Lower leg skin (tissue), 4 donors: ENCODE data around the gene TNIK. TPM values are rescaled to one million over a fixed set of nuclear protein-coding genes. Genes with fewer than 3 reads are reported as not detected.

ENCODE experiments used
- DNase-seq, 2 donors: peaks; one replicate each; pipeline ENCODE4 v3.0.0-alpha.2; 2019; ENCODE audit warnings: low spot score in 2 of 2
- H3K4me3 ChIP-seq: fragments of 200-600 bp; sonication (generic); 2 replicates; pipeline ENCODE4 v1.5.1; 2017; ENCODE audit warnings: mild to moderate bottlenecking, low read depth; ENCODE audit not compliant: poor library complexity, severe bottlenecking
- CTCF ChIP-seq, 3 donors: fragments of 450-650 bp; IDR thresholded peaks; one replicate each; pipeline ENCODE4 v1.5.1; 2016; ENCODE audit warnings: antibody characterized with exemption in 3 of 3, mild to moderate bottlenecking in 3 of 3, moderate library complexity in 2 of 3
- POLR2A ChIP-seq, 2 donors: fragments of 450-650 bp; IDR thresholded peaks; one replicate each; pipeline ENCODE4 v1.6.1; 2016 to 2017; ENCODE audit warnings: antibody characterized with exemption in 2 of 2, mild to moderate bottlenecking in 1 of 2, moderate library complexity in 1 of 2
- WGBS, 2 donors: methylation state at CpG; one replicate each; pipeline ENCODE4 v1.1.5; 2018; 5-methylcytosine and 5-hydroxymethylcytosine counted together
- intact Hi-C: fragments of 100-400 bp; cut with DNase I; formaldehyde crosslinking; loops from one replicate; pipeline ENCODE4 v1.15.0; 2023; ENCODE audit warnings: low total_unique reads
- total RNA-seq, 4 donors: library from RNA; depleted of rRNA; stranded (reverse); fragments of >200 nt; gene quantifications; one replicate each; pipeline ENCODE4 v1.1.0, GENCODE V29; 2016

The TNIK gene
- total RNA-seq, 4 donors from 2014 or later, result 0.72 to 4.7 (median 2.4) TPM

- H3K4me3 ChIP-seq, result no peak overlapping the region
- TF ChIP-seq POLR2A (IDR thresholded peaks at IDR 0.05) (no peak), CTCF (IDR thresholded peaks at IDR 0.05) (no peak)
- WGBS, 2 donors, result 76 to 79% methylated on average over 5 of the region's 5 CpGs
- no peak for DNase-seq
- intact Hi-C loops, result no loop called here
These were observed 326.2 kb downstream of the TNIK start for GRCh38 chr3:171133796-171134569.

GRCh38 chr3:171133337-171133736 is 326.9 kb downstream of the TNIK start:
- 72 to 86% methylated on average over 5 of the region's 5 CpGs for WGBS, 2 donors
- H3K4me3 ChIP-seq, result no peak overlapping the region
- intact Hi-C loops, result no loop called here
- TF ChIP-seq POLR2A (IDR thresholded peaks at IDR 0.05) (no peak), CTCF (IDR thresholded peaks at IDR 0.05) (no peak)
- DNase-seq, result no peak

GRCh38 chr3:171132873-171133272 is 327.3 kb downstream of the TNIK start:
- intact Hi-C loops, result no loop called here
- no peak for DNase-seq
- H3K4me3 ChIP-seq, result no peak overlapping the region
- 84 to 92% methylated on average over 4 of the region's 4 CpGs for WGBS, 2 donors
- no peak for TF ChIP-seq CTCF (IDR thresholded peaks at IDR 0.05)
- no peak for TF ChIP-seq POLR2A (IDR thresholded peaks at IDR 0.05)

- intact Hi-C loops, result no loop called here
- TF ChIP-seq POLR2A (IDR thresholded peaks at IDR 0.05), result no peak
- no peak for TF ChIP-seq CTCF (IDR thresholded peaks at IDR 0.05)
- 69% methylated on average over 2 of the region's 2 CpGs for WGBS, 2 donors
- no peak overlapping the region for H3K4me3 ChIP-seq
- DNase-seq, result no peak
These were observed 330.4 kb downstream of the TNIK start for GRCh38 chr3:171129827-171130226.

GRCh38 chr3:171127611-171128010 is 332.6 kb downstream of the TNIK start:
- WGBS, 2 donors, result 68 to 80% methylated on average over 1 of the region's 1 CpG
- no peak overlapping the region for H3K4me3 ChIP-seq
- DNase-seq, result no peak
- intact Hi-C loops, result no loop called here
- no peak for TF ChIP-seq POLR2A (IDR thresholded peaks at IDR 0.05)
- no peak for TF ChIP-seq CTCF (IDR thresholded peaks at IDR 0.05)
